ENCODE data around the gene CNOT8. TPM values are rescaled to one million over a fixed set of nuclear protein-coding genes. Genes with fewer than 3 reads are reported as not detected.
A peak's percentile ranks its signal among the peaks of the same experiment; 100 is the strongest.

Gene CNOT8
- total and polyA plus RNA-seq, 9 of the 15 experiments (the other 6 are each of a cell fraction or from before 2014, with no cell fraction given) = 15.2 to 68.9 (median 52.1) TPM

DNA sequence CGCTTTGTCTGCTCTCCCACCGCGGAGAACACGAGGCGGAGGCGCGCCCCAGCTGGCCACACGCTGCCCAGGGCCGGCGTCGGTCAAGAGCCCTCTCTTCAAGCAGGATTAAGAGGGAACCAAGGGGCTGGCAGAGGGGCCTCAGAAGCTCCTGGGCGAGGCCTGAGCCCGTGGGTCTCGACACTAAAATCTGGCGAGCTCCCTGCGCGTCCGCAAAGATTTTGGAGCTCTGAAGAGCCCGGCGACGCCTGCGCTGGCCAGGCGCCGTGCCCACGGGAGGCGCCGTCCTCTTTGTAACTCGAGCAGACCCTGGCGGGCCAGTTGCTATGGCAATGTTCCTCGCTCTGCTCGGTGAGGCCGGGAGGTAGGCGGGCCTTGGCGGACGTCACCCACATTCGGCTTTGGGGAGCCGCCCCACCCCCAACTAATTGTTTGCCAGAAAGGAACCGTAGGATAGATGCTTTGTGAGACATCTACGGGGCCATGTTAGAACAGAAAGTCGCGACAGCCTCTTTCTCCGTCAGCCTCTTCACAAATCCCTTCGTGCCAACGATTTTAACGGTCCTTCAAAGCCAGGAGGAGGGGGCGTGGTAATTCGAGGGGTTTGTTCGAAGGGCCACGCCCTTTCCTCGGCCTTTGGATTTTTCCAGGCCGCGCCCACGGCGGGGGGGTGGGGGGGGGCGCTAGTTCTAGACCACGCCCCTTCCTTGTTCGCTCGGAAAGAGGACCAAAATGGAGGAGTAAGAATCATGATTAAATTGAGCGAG, 714 bp upstream of the CNOT8 start (continued):
- TF ChIP-seq, protein P1, sequence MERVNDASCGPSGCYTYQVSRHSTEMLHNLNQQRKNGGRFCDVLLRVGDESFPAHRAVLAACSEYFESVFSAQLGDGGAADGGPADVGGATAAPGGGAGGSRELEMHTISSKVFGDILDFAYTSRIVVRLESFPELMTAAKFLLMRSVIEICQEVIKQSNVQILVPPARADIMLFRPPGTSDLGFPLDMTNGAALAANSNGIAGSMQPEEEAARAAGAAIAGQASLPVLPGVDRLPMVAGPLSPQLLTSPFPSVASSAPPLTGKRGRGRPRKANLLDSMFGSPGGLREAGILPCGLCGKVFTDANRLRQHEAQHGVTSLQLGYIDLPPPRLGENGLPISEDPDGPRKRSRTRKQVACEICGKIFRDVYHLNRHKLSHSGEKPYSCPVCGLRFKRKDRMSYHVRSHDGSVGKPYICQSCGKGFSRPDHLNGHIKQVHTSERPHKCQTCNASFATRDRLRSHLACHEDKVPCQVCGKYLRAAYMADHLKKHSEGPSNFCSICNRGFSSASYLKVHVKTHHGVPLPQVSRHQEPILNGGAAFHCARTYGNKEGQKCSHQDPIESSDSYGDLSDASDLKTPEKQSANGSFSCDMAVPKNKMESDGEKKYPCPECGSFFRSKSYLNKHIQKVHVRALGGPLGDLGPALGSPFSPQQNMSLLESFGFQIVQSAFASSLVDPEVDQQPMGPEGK (CRISPR knock-in tag; IDR thresholded peaks at IDR 0.05; ENCODE audit: borderline replicate concordance) = no peak
- TF ChIP-seq ZKSCAN1 (IDR thresholded peaks at IDR 0.05; ENCODE audit: low read depth, low read length) = no peak
- TF ChIP-seq, protein P2, sequence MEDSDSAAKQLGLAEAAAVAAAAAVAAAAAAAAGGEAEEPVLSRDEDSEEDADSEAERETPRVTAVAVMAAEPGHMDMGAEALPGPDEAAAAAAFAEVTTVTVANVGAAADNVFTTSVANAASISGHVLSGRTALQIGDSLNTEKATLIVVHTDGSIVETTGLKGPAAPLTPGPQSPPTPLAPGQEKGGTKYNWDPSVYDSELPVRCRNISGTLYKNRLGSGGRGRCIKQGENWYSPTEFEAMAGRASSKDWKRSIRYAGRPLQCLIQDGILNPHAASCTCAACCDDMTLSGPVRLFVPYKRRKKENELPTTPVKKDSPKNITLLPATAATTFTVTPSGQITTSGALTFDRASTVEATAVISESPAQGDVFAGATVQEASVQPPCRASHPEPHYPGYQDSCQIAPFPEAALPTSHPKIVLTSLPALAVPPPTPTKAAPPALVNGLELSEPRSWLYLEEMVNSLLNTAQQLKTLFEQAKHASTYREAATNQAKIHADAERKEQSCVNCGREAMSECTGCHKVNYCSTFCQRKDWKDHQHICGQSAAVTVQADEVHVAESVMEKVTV (CRISPR knock-in tag; IDR thresholded peaks at IDR 0.05) = no peak
- TF ChIP-seq LEF1 (IDR thresholded peaks at IDR 0.05) = 0 out of 2 replicates have a peak, but pooled peaks have one; percentile 41
- TF ChIP-seq RAD21 (CRISPR knock-in tag; conservative IDR thresholded peaks at IDR 0.05 in 1 of 2, IDR thresholded peaks at IDR 0.05 in 1 of 2) = no peak
- TF ChIP-seq DACH1 (IDR thresholded peaks at IDR 0.05; ENCODE audit: partially characterized antibody) = no peak
- TF ChIP-seq NR2C2 (CRISPR knock-in tag; IDR thresholded peaks at IDR 0.05) = no peak; the same call in 1 of the 2 replicates
- TF ChIP-seq NR2C2 (tag; IDR thresholded peaks at IDR 0.05) = no peak
- TF ChIP-seq ELF4 (CRISPR knock-in tag; IDR thresholded peaks at IDR 0.05) = no peak
- no peak for TF ChIP-seq ARID2 (IDR thresholded peaks at IDR 0.05)
- no peak for TF ChIP-seq NR3C1 (CRISPR knock-in tag; IDR thresholded peaks at IDR 0.05)
- TF ChIP-seq, protein P3, sequence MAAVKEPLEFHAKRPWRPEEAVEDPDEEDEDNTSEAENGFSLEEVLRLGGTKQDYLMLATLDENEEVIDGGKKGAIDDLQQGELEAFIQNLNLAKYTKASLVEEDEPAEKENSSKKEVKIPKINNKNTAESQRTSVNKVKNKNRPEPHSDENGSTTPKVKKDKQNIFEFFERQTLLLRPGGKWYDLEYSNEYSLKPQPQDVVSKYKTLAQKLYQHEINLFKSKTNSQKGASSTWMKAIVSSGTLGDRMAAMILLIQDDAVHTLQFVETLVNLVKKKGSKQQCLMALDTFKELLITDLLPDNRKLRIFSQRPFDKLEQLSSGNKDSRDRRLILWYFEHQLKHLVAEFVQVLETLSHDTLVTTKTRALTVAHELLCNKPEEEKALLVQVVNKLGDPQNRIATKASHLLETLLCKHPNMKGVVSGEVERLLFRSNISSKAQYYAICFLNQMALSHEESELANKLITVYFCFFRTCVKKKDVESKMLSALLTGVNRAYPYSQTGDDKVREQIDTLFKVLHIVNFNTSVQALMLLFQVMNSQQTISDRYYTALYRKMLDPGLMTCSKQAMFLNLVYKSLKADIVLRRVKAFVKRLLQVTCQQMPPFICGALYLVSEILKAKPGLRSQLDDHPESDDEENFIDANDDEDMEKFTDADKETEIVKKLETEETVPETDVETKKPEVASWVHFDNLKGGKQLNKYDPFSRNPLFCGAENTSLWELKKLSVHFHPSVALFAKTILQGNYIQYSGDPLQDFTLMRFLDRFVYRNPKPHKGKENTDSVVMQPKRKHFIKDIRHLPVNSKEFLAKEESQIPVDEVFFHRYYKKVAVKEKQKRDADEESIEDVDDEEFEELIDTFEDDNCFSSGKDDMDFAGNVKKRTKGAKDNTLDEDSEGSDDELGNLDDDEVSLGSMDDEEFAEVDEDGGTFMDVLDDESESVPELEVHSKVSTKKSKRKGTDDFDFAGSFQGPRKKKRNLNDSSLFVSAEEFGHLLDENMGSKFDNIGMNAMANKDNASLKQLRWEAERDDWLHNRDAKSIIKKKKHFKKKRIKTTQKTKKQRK (IDR thresholded peaks at IDR 0.05; ENCODE audit: borderline replicate concordance, low read depth, low read length) = no peak
- TF ChIP-seq RBM17 (IDR thresholded peaks at IDR 0.05; ENCODE audit: borderline replicate concordance, low read depth, low read length) = no peak
- no peak for TF ChIP-seq EP300 (IDR thresholded peaks at IDR 0.05; ENCODE audit: low read length)
- TF ChIP-seq ZKSCAN8 (CRISPR knock-in tag; IDR thresholded peaks at IDR 0.05) = no peak
- no peak for TF ChIP-seq NR2C1 (IDR thresholded peaks at IDR 0.05)
- no peak for TF ChIP-seq NR2C1 (tag; IDR thresholded peaks at IDR 0.05)
- TF ChIP-seq, protein P4, sequence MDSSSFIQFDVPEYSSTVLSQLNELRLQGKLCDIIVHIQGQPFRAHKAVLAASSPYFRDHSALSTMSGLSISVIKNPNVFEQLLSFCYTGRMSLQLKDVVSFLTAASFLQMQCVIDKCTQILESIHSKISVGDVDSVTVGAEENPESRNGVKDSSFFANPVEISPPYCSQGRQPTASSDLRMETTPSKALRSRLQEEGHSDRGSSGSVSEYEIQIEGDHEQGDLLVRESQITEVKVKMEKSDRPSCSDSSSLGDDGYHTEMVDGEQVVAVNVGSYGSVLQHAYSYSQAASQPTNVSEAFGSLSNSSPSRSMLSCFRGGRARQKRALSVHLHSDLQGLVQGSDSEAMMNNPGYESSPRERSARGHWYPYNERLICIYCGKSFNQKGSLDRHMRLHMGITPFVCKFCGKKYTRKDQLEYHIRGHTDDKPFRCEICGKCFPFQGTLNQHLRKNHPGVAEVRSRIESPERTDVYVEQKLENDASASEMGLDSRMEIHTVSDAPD (CRISPR knock-in tag; IDR thresholded peaks at IDR 0.05) = no peak
- TF ChIP-seq ZNF668 (CRISPR knock-in tag; IDR thresholded peaks at IDR 0.05) = no peak
